ENCODE data around the gene NEK4. TPM values are rescaled to one million over a fixed set of nuclear protein-coding genes. Genes with fewer than 3 reads are reported as not detected.

NEK4 gene
- total and polyA plus RNA-seq, 2 of the 13 experiments (the other 11 are each of a cell fraction or from before 2014, with no cell fraction given) = 16.5 to 38.0 TPM

DNA sequence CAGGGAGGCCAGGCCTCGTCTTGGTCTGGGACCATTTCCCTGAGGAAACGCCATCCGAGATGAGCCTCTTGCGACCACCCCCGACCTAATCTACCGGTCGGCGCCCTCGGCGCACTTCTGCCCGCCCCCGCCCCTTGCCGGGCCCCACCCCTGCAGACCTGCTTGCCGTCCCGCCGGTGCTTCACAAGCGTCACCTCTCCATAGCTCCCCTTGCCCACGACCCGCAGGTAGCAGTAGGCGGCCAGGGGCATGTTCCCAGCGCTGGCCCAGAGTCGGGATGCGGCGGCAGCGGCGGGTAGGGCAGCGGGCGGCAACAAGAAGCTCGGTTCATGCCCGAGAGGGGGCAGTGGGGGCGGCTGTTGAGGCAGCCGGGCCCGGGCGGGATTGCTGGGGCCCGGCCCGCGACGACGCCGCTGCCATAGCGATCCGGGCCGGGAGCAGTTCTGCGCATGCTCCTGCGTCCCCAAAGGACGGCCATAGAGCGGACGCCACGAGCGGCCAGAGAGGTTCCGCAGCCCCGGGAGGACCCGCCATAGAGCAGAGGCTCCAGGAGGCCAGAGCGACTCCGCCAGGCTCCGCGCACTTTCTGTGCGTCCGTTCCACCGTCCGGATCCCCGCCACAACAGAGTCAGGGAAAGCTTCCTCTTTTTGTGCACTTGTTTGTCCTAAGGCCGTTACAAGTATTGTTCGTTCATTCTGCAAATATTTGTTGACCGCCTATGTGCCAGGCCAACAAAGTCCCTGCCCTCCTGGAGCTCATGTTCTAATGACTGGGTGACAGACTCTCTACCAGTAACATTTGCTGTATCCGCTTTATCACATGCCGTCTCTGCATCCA, at the start of gene NEK4 (continued):
- TF ChIP-seq, protein P1, sequence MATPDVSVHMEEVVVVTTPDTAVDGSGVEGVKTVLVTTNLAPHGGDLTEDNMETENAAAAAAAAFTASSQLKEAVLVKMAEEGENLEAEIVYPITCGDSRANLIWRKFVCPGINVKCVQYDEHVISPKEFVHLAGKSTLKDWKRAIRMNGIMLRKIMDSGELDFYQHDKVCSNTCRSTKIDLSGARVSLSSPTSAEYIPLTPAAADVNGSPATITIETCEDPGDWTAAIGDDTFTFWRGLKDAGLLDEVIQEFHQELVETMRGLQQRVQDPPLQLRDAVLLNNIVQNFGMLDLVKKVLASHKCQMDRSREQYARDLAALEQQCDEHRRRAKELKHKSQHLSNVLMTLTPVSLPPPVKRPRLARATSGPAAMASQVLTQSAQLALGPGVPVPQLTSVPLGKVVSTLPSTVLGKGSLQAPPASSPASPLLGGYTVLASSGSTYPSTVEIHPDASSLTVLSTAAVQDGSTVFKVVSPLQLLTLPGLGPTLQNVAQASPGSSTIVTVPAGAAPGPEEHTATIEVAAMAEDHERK (CRISPR knock-in tag; IDR thresholded peaks at IDR 0.05; ENCODE audit: low read depth) = peak; percentile 59; the same call in 1 of the 2 replicates
- TF ChIP-seq, protein P2, sequence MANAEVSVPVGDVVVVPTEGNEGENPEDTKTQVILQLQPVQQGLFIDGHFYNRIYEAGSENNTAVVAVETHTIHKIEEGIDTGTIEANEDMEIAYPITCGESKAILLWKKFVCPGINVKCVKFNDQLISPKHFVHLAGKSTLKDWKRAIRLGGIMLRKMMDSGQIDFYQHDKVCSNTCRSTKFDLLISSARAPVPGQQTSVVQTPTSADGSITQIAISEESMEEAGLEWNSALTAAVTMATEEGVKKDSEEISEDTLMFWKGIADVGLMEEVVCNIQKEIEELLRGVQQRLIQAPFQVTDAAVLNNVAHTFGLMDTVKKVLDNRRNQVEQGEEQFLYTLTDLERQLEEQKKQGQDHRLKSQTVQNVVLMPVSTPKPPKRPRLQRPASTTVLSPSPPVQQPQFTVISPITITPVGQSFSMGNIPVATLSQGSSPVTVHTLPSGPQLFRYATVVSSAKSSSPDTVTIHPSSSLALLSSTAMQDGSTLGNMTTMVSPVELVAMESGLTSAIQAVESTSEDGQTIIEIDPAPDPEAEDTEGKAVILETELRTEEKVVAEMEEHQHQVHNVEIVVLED (CRISPR knock-in tag; IDR thresholded peaks at IDR 0.05; ENCODE audit: borderline replicate concordance) = peak; percentile 87; the same call in 1 of the 2 replicates
- TF ChIP-seq HOXA5 (CRISPR knock-in tag; IDR thresholded peaks at IDR 0.05) (peak; percentile 54), ZNF230 (CRISPR knock-in tag; IDR thresholded peaks at IDR 0.05) (peak; percentile 63; the same call in 1 of the 2 replicates), TBL1XR1 (IDR thresholded peaks at IDR 0.05; ENCODE audit: borderline replicate concordance, low read length, partially characterized antibody) (no peak), KLF12 (CRISPR knock-in tag; IDR thresholded peaks at IDR 0.05; ENCODE audit: borderline replicate concordance) (no peak; the same call in 1 of the 2 replicates), SYNCRIP (IDR thresholded peaks at IDR 0.05; ENCODE audit: insufficient read depth, low read depth, low read length) (no peak), NFIC (IDR thresholded peaks at IDR 0.05; ENCODE audit: low read length) (0 out of 2 replicates have a peak, but pooled peaks have one; percentile 39), SMAD3 (CRISPR knock-in tag; IDR thresholded peaks at IDR 0.05) (no peak), BRCA1 (CRISPR knock-in tag; IDR thresholded peaks at IDR 0.05) (no peak), MTA1 (CRISPR knock-in tag; IDR thresholded peaks at IDR 0.05; ENCODE audit: borderline replicate concordance) (peak; percentile 66; the same call in 1 of the 2 replicates), CCDC6 (CRISPR knock-in tag; IDR thresholded peaks at IDR 0.05) (no peak), NFE2L1 (CRISPR knock-in tag; IDR thresholded peaks at IDR 0.05; ENCODE audit: borderline replicate concordance) (no peak)
- TF ChIP-seq, protein P3, sequence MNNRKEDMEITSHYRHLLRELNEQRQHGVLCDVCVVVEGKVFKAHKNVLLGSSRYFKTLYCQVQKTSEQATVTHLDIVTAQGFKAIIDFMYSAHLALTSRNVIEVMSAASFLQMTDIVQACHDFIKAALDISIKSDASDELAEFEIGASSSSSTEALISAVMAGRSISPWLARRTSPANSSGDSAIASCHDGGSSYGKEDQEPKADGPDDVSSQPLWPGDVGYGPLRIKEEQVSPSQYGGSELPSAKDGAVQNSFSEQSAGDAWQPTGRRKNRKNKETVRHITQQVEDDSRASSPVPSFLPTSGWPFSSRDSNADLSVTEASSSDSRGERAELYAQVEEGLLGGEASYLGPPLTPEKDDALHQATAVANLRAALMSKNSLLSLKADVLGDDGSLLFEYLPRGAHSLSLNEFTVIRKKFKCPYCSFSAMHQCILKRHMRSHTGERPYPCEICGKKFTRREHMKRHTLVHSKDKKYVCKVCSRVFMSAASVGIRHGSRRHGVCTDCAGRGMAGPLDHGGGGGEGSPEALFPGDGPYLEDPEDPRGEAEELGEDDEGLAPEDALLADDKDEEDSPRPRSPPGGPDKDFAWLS (CRISPR knock-in tag; IDR thresholded peaks at IDR 0.05; ENCODE audit: borderline replicate concordance) = no peak
- TF ChIP-seq, protein P4, sequence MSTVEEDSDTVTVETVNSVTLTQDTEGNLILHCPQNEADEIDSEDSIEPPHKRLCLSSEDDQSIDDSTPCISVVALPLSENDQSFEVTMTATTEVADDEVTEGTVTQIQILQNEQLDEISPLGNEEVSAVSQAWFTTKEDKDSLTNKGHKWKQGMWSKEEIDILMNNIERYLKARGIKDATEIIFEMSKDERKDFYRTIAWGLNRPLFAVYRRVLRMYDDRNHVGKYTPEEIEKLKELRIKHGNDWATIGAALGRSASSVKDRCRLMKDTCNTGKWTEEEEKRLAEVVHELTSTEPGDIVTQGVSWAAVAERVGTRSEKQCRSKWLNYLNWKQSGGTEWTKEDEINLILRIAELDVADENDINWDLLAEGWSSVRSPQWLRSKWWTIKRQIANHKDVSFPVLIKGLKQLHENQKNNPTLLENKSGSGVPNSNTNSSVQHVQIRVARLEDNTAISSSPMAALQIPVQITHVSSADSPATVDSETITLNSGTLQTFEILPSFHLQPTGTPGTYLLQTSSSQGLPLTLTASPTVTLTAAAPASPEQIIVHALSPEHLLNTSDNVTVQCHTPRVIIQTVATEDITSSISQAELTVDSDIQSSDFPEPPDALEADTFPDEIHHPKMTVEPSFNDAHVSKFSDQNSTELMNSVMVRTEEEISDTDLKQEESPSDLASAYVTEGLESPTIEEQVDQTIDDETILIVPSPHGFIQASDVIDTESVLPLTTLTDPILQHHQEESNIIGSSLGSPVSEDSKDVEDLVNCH (CRISPR knock-in tag; IDR thresholded peaks at IDR 0.05) = no peak
- TF ChIP-seq, protein P5, sequence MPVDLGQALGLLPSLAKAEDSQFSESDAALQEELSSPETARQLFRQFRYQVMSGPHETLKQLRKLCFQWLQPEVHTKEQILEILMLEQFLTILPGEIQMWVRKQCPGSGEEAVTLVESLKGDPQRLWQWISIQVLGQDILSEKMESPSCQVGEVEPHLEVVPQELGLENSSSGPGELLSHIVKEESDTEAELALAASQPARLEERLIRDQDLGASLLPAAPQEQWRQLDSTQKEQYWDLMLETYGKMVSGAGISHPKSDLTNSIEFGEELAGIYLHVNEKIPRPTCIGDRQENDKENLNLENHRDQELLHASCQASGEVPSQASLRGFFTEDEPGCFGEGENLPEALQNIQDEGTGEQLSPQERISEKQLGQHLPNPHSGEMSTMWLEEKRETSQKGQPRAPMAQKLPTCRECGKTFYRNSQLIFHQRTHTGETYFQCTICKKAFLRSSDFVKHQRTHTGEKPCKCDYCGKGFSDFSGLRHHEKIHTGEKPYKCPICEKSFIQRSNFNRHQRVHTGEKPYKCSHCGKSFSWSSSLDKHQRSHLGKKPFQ (CRISPR knock-in tag; IDR thresholded peaks at IDR 0.05; ENCODE audit: insufficient replicate concordance) = no peak
- TF ChIP-seq, protein P6, sequence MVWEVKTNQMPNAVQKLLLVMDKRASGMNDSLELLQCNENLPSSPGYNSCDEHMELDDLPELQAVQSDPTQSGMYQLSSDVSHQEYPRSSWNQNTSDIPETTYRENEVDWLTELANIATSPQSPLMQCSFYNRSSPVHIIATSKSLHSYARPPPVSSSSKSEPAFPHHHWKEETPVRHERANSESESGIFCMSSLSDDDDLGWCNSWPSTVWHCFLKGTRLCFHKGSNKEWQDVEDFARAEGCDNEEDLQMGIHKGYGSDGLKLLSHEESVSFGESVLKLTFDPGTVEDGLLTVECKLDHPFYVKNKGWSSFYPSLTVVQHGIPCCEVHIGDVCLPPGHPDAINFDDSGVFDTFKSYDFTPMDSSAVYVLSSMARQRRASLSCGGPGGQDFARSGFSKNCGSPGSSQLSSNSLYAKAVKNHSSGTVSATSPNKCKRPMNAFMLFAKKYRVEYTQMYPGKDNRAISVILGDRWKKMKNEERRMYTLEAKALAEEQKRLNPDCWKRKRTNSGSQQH (CRISPR knock-in tag; IDR thresholded peaks at IDR 0.05; ENCODE audit: low read depth) = peak; percentile 33; the same call in 1 of the 2 replicates

Measured in HepG2 (cell line).